ENCODE measurements around the gene UBXN2A. TPM values are rescaled to one million over a fixed set of nuclear protein-coding genes. Genes with fewer than 3 reads are reported as not detected.

The UBXN2A gene
- polyA plus RNA-seq, 3 donors, result 2.0 to 6.8 (median 5.5) TPM

DNA sequence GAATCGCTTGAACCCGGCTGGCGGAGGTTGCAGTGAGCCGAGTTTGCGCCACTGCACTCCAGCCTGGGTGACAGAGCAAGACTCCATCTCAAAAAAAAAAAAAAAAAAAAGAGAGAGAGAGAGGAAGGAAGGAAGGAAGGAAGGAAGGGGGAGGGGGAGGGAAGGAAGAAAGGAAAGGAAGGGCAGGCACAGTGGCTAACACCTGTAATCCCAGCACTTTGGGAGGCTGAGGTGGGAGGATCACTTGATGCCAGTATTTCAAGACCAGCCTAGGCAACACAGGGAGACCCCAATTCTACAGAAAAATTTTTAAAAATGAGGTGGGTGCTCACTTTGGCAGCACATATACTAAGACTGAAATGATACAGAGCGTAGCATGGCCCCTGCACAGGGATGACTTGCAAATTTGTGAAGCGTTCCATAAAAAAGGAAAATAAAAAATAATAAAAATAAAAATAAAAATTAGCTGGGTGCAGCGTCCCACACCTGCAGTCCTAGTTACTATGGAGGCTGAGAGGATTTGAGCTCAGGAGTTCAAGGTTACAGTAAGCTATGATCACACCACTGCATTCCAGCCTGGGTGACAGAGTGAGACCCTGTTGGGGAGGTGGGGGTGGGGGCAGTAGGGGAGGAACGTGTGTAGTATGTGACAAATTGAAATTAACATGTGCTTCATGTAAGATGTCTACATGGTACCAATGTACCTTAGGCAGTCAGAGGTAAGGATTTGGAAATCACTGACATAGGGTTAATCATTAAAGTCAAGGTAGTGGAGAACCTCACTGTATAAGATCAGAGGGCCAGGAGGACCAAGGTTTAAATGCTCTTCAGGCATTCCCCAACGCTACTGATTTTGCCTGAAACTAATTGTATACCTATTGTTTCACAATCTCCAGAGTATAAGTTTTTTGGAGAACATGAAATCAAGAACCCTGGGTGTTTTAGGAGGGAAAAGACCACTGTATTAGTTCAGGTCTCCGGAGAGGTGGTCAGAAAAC is 105.5 kb downstream of the UBXN2A start:
- Histone ChIP-seq H3K27me3 (ENCODE audit: control insufficient read depth in 2 of 2, insufficient read depth in 2 of 2, low read length in 2 of 2) (peaks cover 11 to 21% of the 10 kb centered on the region in 2 donors), H3K27ac (ENCODE audit: low read depth in 1 of 2, low read length in 2 of 2) (no peak overlapping the region), H3K36me3 (replicated peaks in 1 of 2; ENCODE audit: control insufficient read depth in 1 of 2, insufficient read depth in 2 of 2, low read length in 2 of 2) (no peaks in the 10 kb centered on the region), H4K20me1 (ENCODE audit: insufficient read depth, low read length) (no peaks in the 10 kb centered on the region), H3K4me2 (replicated peaks; ENCODE audit: extremely low read depth, low read length, poor library complexity, severe bottlenecking) (no peak overlapping the region), H3K4me1 (ENCODE audit: control insufficient read depth in 1 of 2, insufficient read depth in 2 of 2, low read length in 2 of 2) (peaks cover 24 to 32% of the 10 kb centered on the region in 2 donors), H2AFZ (ENCODE audit: insufficient read depth, low read depth, low read length, poor library complexity, severe bottlenecking) (no peak overlapping the region), H3K79me2 (ENCODE audit: insufficient read depth, low read length) (peaks cover 7% of the 10 kb centered on the region), H3K9me3 (replicated peaks in 1 of 2; ENCODE audit: control insufficient read depth in 1 of 2, insufficient read depth in 1 of 2, low read length in 2 of 2) (no peaks in the 10 kb centered on the region), H3K4me3 (replicated peaks in 1 of 3; ENCODE audit: low read depth in 2 of 3, low read length in 3 of 3) (no peak overlapping the region), H3K9ac (ENCODE audit: insufficient read depth, low read length, poor library complexity, severe bottlenecking) (no peak overlapping the region)
- H3K4me1 Mint-ChIP-seq, result peaks cover 24% of the 10 kb centered on the region
- H3K36me3 Mint-ChIP-seq, result peaks cover 0 to 2% of the 10 kb centered on the region in 2 donors
- intact Hi-C loops (cut with micrococcal nuclease), result loop anchor here (2.0 to 10.0 kb wide), 3 partner anchors 36 to 101 kb away; partner anchors contain the start of genes TP53I3 (in 2 of the 2) and UBXN2A (in 1 of the 2)
- 86% methylated on average over 4 of the region's 11 CpGs for WGBS (ENCODE audit: insufficient coverage)
- DNase-seq, result no peak
- TF ChIP-seq, protein P1, sequence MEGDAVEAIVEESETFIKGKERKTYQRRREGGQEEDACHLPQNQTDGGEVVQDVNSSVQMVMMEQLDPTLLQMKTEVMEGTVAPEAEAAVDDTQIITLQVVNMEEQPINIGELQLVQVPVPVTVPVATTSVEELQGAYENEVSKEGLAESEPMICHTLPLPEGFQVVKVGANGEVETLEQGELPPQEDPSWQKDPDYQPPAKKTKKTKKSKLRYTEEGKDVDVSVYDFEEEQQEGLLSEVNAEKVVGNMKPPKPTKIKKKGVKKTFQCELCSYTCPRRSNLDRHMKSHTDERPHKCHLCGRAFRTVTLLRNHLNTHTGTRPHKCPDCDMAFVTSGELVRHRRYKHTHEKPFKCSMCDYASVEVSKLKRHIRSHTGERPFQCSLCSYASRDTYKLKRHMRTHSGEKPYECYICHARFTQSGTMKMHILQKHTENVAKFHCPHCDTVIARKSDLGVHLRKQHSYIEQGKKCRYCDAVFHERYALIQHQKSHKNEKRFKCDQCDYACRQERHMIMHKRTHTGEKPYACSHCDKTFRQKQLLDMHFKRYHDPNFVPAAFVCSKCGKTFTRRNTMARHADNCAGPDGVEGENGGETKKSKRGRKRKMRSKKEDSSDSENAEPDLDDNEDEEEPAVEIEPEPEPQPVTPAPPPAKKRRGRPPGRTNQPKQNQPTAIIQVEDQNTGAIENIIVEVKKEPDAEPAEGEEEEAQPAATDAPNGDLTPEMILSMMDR (IDR thresholded peaks at IDR 0.05), result no peak
- H3K9me3 Mint-ChIP-seq, result peaks cover 0 to 5% (median 0%) of the 10 kb centered on the region in 7 donors
- no peak overlapping the region for H3K27ac Mint-ChIP-seq
- H3K4me3 Mint-ChIP-seq, result no peak overlapping the region
- peaks cover 11 to 22% (median 19%) of the 10 kb centered on the region in 3 donors for H3K27me3 Mint-ChIP-seq (ENCODE audit: low read depth in 3 of 3)

DNA sequence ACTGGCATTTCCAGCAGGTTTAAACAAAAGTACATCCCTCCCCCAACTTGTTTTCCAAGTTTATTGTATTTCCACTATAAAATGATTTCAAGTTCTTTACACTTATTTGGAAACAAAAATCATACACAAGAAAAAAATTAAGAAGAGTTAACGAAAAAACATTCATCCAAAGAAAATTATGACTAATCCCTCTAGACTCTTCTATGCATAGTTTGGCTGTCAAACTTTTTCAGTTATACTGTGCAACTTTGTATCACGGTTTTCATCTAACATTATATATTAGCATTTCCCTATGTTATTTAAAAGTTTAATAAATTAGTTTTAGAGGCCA is 106.3 kb downstream of the UBXN2A start:
- intact Hi-C loops (cut with micrococcal nuclease), result loop anchor here (2.0 to 10.0 kb wide), 3 partner anchors 36 to 102 kb away; partner anchors contain the start of genes TP53I3 (in 2 of the 2) and UBXN2A (in 1 of the 2)
- Histone ChIP-seq H2AFZ (ENCODE audit: insufficient read depth, low read depth, low read length, poor library complexity, severe bottlenecking) (peak overlapping the region; percentile 98), H3K4me1 (ENCODE audit: control insufficient read depth in 1 of 2, insufficient read depth in 2 of 2, low read length in 2 of 2) (peaks cover 24 to 32% of the 10 kb centered on the region in 2 donors)

More for the DNA sequence above, 106.3 kb downstream of the UBXN2A start:
- H4K20me1 ChIP-seq (ENCODE audit: insufficient read depth, low read length), result no peaks in the 10 kb centered on the region
- Mint-ChIP-seq H3K27me3 (ENCODE audit: low read depth in 3 of 3) (peaks cover 11 to 22% (median 19%) of the 10 kb centered on the region in 3 donors), H3K27ac (no peak overlapping the region), H3K9me3 (peaks cover 0 to 5% (median 0%) of the 10 kb centered on the region in 7 donors), H3K4me1 (peaks cover 24% of the 10 kb centered on the region), H3K36me3 (no peaks in the 10 kb centered on the region), H3K4me3 (peak overlapping the region in 1 of 2 donors; percentile 96)
- no peak for DNase-seq
- peak overlapping the region; percentile 63 to 97 (median 63) for H3K4me3 ChIP-seq (replicated peaks in 1 of 3; ENCODE audit: low read depth in 2 of 3, low read length in 3 of 3)
- H3K36me3 ChIP-seq (replicated peaks in 1 of 2; ENCODE audit: control insufficient read depth in 1 of 2, insufficient read depth in 2 of 2, low read length in 2 of 2), result no peaks in the 10 kb centered on the region
- H3K4me2 ChIP-seq (replicated peaks; ENCODE audit: extremely low read depth, low read length, poor library complexity, severe bottlenecking), result peak overlapping the region; percentile 95
- H3K9ac ChIP-seq (ENCODE audit: insufficient read depth, low read length, poor library complexity, severe bottlenecking), result peak overlapping the region; percentile 76
- H3K27ac ChIP-seq (ENCODE audit: low read depth in 1 of 2, low read length in 2 of 2), result no peak overlapping the region
- peaks cover 7% of the 10 kb centered on the region for H3K79me2 ChIP-seq (ENCODE audit: insufficient read depth, low read length)
- TF ChIP-seq, protein P1 (IDR thresholded peaks at IDR 0.05), result no peak
- no CpG with 5 or more reads among the region's 2 CpGs for WGBS (ENCODE audit: insufficient coverage)
- no peaks in the 10 kb centered on the region for H3K9me3 ChIP-seq (replicated peaks in 1 of 2; ENCODE audit: control insufficient read depth in 1 of 2, insufficient read depth in 1 of 2, low read length in 2 of 2)
- H3K27me3 ChIP-seq (ENCODE audit: control insufficient read depth in 2 of 2, insufficient read depth in 2 of 2, low read length in 2 of 2), result peaks cover 11 to 21% of the 10 kb centered on the region in 2 donors

Measured in CD14-positive monocyte (primary cell).